ENCODE data around the gene NELFCD.

DNA sequence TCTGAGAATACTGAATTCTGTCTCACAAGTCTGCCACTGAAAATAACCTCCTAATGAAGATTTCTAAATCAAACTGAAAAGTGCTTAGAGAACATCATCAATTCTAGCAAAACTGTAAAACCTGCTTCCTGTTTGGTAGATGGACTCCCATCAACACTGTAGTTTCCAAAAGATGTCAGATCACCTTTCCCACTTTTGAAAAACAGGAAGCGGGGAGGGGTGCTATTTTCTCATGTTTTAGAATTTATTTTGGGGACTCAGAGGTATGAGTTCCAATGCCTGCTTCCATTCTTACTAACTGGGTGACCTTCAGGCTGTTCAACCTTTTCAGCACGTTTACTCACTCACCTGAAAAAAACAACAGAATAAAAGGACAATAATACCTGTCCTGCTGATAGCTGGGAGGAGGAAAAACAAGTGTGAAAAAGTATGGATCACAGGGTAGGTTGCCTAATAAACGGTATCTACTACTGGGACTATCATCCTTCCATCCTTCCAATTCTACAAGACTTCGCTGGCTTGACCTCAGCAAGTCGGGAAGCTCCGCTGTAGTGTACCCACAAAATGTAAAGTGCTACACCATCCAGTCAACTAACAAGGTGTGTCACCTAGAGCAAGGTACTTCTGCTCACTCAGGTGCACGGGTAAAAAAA, 50.0 kb downstream of the NELFCD start:
- TF ChIP-seq CTCF (IDR thresholded peaks at IDR 0.05 in 2 of 3, conservative IDR thresholded peaks at IDR 0.05 in 1 of 3; ENCODE audit: borderline replicate concordance in 1 of 3, insufficient read depth in 1 of 3, low read depth in 2 of 3, low read length in 2 of 3) (no peak), JUND (IDR thresholded peaks at IDR 0.05) (no peak)
- TF ChIP-seq, protein P1, sequence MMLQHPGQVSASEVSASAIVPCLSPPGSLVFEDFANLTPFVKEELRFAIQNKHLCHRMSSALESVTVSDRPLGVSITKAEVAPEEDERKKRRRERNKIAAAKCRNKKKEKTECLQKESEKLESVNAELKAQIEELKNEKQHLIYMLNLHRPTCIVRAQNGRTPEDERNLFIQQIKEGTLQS (IDR thresholded peaks at IDR 0.05), result no peak
